Measurements from ENCODE around the gene RBM39. TPM values are rescaled to one million over a fixed set of nuclear protein-coding genes. Genes with fewer than 3 reads are reported as not detected.

The RBM39 gene
- total and polyA plus RNA-seq, 2 of the 8 experiments (the other 6 are each of a cell fraction or from before 2014, with no cell fraction given): 78.0 to 219 TPM

DNA sequence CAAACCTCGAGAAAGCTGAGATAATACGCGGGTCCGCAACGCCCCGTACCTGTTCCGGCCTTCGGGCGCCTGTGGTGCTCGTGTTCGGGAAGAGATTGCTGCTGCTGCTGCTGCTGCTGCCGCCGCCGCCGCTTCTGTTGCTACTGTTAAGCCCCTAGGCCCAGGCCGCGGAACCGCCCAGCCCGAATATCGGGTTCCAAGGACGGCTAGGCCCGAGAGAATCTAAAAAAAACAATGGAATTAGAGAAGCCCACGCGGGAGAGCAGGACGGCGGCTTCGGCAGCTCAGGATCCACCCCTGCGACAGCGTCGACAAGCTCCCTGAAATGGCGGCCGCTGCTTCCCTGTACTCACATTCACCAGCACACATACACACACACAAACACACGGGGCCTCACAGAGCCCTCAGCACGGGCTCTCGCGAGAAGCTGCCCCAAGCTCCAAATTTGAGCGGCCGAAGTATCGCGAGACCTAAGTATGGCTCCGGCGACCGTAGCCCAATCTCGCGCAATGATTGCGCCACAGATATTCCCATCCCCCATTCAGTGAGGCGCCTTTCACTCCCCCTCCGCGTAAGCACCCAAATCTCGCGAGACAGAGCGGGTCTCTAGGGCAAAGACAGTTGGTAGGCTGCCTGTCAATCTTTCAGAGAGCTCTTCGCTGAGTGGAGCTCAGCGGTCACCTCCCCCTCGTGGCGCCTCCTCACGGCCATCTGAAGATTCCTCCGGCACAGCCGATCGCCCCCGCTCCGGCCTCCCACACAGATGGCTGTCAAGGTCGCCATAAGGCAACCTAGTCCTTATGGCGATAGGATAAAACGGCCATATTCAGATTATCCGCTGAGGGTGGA, at the start of gene RBM39 (continued):
- TF ChIP-seq, protein P1, sequence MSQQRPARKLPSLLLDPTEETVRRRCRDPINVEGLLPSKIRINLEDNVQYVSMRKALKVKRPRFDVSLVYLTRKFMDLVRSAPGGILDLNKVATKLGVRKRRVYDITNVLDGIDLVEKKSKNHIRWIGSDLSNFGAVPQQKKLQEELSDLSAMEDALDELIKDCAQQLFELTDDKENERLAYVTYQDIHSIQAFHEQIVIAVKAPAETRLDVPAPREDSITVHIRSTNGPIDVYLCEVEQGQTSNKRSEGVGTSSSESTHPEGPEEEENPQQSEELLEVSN (IDR thresholded peaks at IDR 0.05): no peak
- TF ChIP-seq HDAC2 (IDR thresholded peaks at IDR 0.05; ENCODE audit: borderline replicate concordance in 1 of 2, low read depth in 2 of 2, low read length in 2 of 2): 0 out of 4 replicates have a peak, but pooled peaks of 1 of the 2 experiments have one; percentile 26
- TF ChIP-seq, protein P2, sequence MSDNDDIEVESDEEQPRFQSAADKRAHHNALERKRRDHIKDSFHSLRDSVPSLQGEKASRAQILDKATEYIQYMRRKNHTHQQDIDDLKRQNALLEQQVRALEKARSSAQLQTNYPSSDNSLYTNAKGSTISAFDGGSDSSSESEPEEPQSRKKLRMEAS (IDR thresholded peaks at IDR 0.05): peak; percentile 84
